HT-29 (cell line): ENCODE results near the gene STARD9. TPM values are rescaled to one million over a fixed set of nuclear protein-coding genes. Genes with fewer than 3 reads are reported as not detected.
A peak's percentile ranks its signal among the peaks of the same experiment; 100 is the strongest.

Experiments used
- DNase-seq: peaks from one replicate; pipeline ENCODE4 v3.0.0-alpha.2; 2015; ENCODE audit warnings: low spot score
- total RNA-seq: library from RNA; depleted of rRNA; stranded (reverse); fragments of >200 nt; shearing (Covaris generic); gene quantifications from 2 replicates; pipeline ENCODE4 v1.2.3, GENCODE V29; 2014

Gene STARD9
- total RNA-seq, 1 experiment from 2014 or later = 0.15 TPM

- no peak for DNase-seq
These were observed 118.1 kb downstream of the STARD9 start for GRCh38 chr15:42693496-42693895.

- DNase-seq = no peak
These were observed 118.5 kb downstream of the STARD9 start for GRCh38 chr15:42693942-42694341.

- no peak for DNase-seq
These were observed 119.0 kb downstream of the STARD9 start for GRCh38 chr15:42694398-42694797.

GRCh38 chr15:42695527-42696071 lies 120.2 kb downstream of the STARD9 start:
- no peak for DNase-seq

GRCh38 chr15:42696626-42697025 lies 121.2 kb downstream of the STARD9 start:
- DNase-seq = no peak

GRCh38 chr15:42704492-42704926 lies 129.1 kb downstream of the STARD9 start:
- DNase-seq = peak; percentile 92

- DNase-seq = no peak
These were observed 129.9 kb downstream of the STARD9 start for GRCh38 chr15:42705336-42705735.

- peak; percentile 7 for DNase-seq
These were observed 131.7 kb downstream of the STARD9 start for GRCh38 chr15:42707068-42707467.

GRCh38 chr15:42707873-42708544 lies 132.6 kb downstream of the STARD9 start:
- no peak for DNase-seq

GRCh38 chr15:42710662-42711061 lies 135.3 kb downstream of the STARD9 start:
- DNase-seq = no peak

- DNase-seq = no peak
These were observed 136.3 kb downstream of the STARD9 start for GRCh38 chr15:42711746-42712145.

- DNase-seq = no peak
These were observed 137.2 kb downstream of the STARD9 start for GRCh38 chr15:42712584-42712983.

GRCh38 chr15:42716125-42716524 lies 140.7 kb downstream of the STARD9 start:
- DNase-seq = no peak

GRCh38 chr15:42716626-42717025 lies 141.2 kb downstream of the STARD9 start:
- no peak for DNase-seq

GRCh38 chr15:42719043-42719442 lies 143.6 kb downstream of the STARD9 start:
- DNase-seq = no peak

- DNase-seq = no peak
These were observed 144.7 kb downstream of the STARD9 start for GRCh38 chr15:42720071-42720470.

GRCh38 chr15:42721016-42721415 lies 145.6 kb downstream of the STARD9 start:
- DNase-seq = no peak

GRCh38 chr15:42721916-42722315 lies 146.5 kb downstream of the STARD9 start:
- no peak for DNase-seq

GRCh38 chr15:42723068-42723467 lies 147.7 kb downstream of the STARD9 start:
- peak; percentile 19 for DNase-seq

- no peak for DNase-seq
These were observed 148.9 kb downstream of the STARD9 start for GRCh38 chr15:42724276-42724675.

GRCh38 chr15:42725331-42725903 lies 150.0 kb downstream of the STARD9 start:
- no peak for DNase-seq

- DNase-seq = no peak
These were observed 150.7 kb downstream of the STARD9 start for GRCh38 chr15:42726114-42726513.

GRCh38 chr15:42727750-42728381 lies 152.5 kb downstream of the STARD9 start:
- DNase-seq = no peak
